Measurements from ENCODE around the gene MAP3K14. TPM values are rescaled to one million over a fixed set of nuclear protein-coding genes. Genes with fewer than 3 reads are reported as not detected.
"Not testable (repeated sequence)": the region's sequence is repeated elsewhere in the genome, so short reads cannot be mapped to it uniquely, and the experiment has no call there.

Gene MAP3K14
- total RNA-seq, 1 experiment from 2014 or later: 35.5 TPM

GRCh38 chr17:45258981-45259380, 57.8 kb downstream of the MAP3K14 start:
- no peak for DNase-seq (ENCODE audit: low spot score)

GRCh38 chr17:45257115-45257514, 59.7 kb downstream of the MAP3K14 start:
- no peak for DNase-seq (ENCODE audit: low spot score)

GRCh38 chr17:45256114-45256966, 60.5 kb downstream of the MAP3K14 start:
- DNase-seq (ENCODE audit: low spot score): no peak

- DNase-seq (ENCODE audit: low spot score): no peak
These were observed 61.5 kb downstream of the MAP3K14 start for GRCh38 chr17:45255358-45255757.

GRCh38 chr17:45253879-45254278, 62.9 kb downstream of the MAP3K14 start:
- no peak for DNase-seq (ENCODE audit: low spot score)

GRCh38 chr17:45253237-45253636, 63.6 kb downstream of the MAP3K14 start:
- not testable (repeated sequence) for DNase-seq (ENCODE audit: low spot score)

GRCh38 chr17:45251931-45252330, 64.9 kb downstream of the MAP3K14 start:
- no peak for DNase-seq (ENCODE audit: low spot score)

- no peak for DNase-seq (ENCODE audit: low spot score)
These were observed 68.5 kb downstream of the MAP3K14 start for GRCh38 chr17:45248132-45248957.

GRCh38 chr17:45247429-45248131, 69.2 kb downstream of the MAP3K14 start:
- peak; percentile 97 for DNase-seq (ENCODE audit: low spot score)

- DNase-seq (ENCODE audit: low spot score): no peak
These were observed 69.9 kb downstream of the MAP3K14 start for GRCh38 chr17:45246861-45247428.

GRCh38 chr17:45246338-45246737, 70.5 kb downstream of the MAP3K14 start:
- DNase-seq (ENCODE audit: low spot score): no peak

GRCh38 chr17:45244725-45245656, 71.8 kb downstream of the MAP3K14 start:
- no peak for DNase-seq (ENCODE audit: low spot score)

- DNase-seq (ENCODE audit: low spot score): no peak
These were observed 73.1 kb downstream of the MAP3K14 start for GRCh38 chr17:45243750-45244149.

- no peak for DNase-seq (ENCODE audit: low spot score)
These were observed 74.8 kb downstream of the MAP3K14 start for GRCh38 chr17:45242029-45242414.

- DNase-seq (ENCODE audit: low spot score): no peak
These were observed 75.3 kb downstream of the MAP3K14 start for GRCh38 chr17:45241328-45242028.

- DNase-seq (ENCODE audit: low spot score): no peak
These were observed 75.9 kb downstream of the MAP3K14 start for GRCh38 chr17:45240905-45241327.

- DNase-seq (ENCODE audit: low spot score): no peak
These were observed 78.6 kb downstream of the MAP3K14 start for GRCh38 chr17:45238155-45238774.

- DNase-seq (ENCODE audit: low spot score): no peak
These were observed 79.1 kb downstream of the MAP3K14 start for GRCh38 chr17:45237686-45238085.

- no peak for DNase-seq (ENCODE audit: low spot score)
These were observed 80.6 kb downstream of the MAP3K14 start for GRCh38 chr17:45236282-45236606.

Data from A172 (cell line).